ENCODE data around the gene MAN2A2. TPM values are rescaled to one million over a fixed set of nuclear protein-coding genes. Genes with fewer than 3 reads are reported as not detected.

The MAN2A2 gene
- total RNA-seq, 1 experiment from 2014 or later = 27.4 TPM

DNA sequence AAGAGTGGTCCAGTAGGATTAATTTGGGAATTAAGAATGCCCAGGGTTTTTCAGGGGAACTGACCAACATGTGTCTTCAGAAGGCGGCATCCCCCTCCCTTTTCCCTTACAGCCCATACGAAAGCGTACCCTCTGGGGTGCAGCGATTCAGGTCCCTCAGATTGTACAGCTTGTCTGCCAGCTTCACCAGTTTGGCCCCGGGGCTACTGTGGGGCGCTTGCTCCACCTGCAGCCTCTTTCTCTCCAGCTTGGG lies 28.4 kb downstream of the MAN2A2 start:
- no peak overlapping the region for H3K14ac ChIP-seq (ENCODE audit: insufficient read depth, low read length)
- Mint-ChIP-seq H3K27ac (peak overlapping the region in 1 of 3 experiments; percentile 80; a peak in 2 of 7 replicates), H3K27me3 (ENCODE audit: low read depth) (peaks cover 11% of the 10 kb centered on the region), H3K4me3 (peak overlapping the region; percentile 90 to 94), H3K4me1 (peaks cover 21 to 26% of the 10 kb centered on the region in 2 experiments), H3K9me3 (no peaks in the 10 kb centered on the region; a peak in 2 of 5 replicates), H3K36me3 (ENCODE audit: insufficient read depth in 1 of 3, low read depth in 3 of 3) (peaks cover 4 to 6% (median 4%) of the 10 kb centered on the region in 3 experiments; a peak in 6 of 7 replicates)
- H3K4me2 ChIP-seq (ENCODE audit: insufficient read depth, insufficient read length, low read length) = peak overlapping the region; percentile 80
- no peak overlapping the region for H2AFZ ChIP-seq (ENCODE audit: low read length)
- no peak overlapping the region for H3K56ac ChIP-seq (ENCODE audit: insufficient read length, low read depth, low read length)
- no peak overlapping the region for H3K27ac ChIP-seq (ENCODE audit: insufficient read length, low read depth, low read length)
- H3K9me3 ChIP-seq (ENCODE audit: control insufficient read depth, low read depth, low read length) = no peaks in the 10 kb centered on the region
- peaks cover 14% of the 10 kb centered on the region for H3K23me2 ChIP-seq (ENCODE audit: insufficient read length, low read depth, low read length, poor library complexity, severe bottlenecking)
- H2BK15ac ChIP-seq (ENCODE audit: low read depth, low read length) = no peak overlapping the region
- TF ChIP-seq, protein P1, sequence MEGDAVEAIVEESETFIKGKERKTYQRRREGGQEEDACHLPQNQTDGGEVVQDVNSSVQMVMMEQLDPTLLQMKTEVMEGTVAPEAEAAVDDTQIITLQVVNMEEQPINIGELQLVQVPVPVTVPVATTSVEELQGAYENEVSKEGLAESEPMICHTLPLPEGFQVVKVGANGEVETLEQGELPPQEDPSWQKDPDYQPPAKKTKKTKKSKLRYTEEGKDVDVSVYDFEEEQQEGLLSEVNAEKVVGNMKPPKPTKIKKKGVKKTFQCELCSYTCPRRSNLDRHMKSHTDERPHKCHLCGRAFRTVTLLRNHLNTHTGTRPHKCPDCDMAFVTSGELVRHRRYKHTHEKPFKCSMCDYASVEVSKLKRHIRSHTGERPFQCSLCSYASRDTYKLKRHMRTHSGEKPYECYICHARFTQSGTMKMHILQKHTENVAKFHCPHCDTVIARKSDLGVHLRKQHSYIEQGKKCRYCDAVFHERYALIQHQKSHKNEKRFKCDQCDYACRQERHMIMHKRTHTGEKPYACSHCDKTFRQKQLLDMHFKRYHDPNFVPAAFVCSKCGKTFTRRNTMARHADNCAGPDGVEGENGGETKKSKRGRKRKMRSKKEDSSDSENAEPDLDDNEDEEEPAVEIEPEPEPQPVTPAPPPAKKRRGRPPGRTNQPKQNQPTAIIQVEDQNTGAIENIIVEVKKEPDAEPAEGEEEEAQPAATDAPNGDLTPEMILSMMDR (conservative IDR thresholded peaks at IDR 0.05) = no peak
- H4K91ac ChIP-seq (ENCODE audit: insufficient read length, low read depth, low read length) = no peak overlapping the region
- no peak overlapping the region for H2BK12ac ChIP-seq (ENCODE audit: insufficient read length, low read depth, low read length)
- no peak for DNase-seq
- WGBS (ENCODE audit: extremely low coverage, insufficient read length, low lambda C conversion rate) = no CpG with 5 or more reads among the region's 6 CpGs
- no peak overlapping the region for H3K18ac ChIP-seq (ENCODE audit: insufficient read length, low read depth, low read length)
- no peak overlapping the region for H4K8ac ChIP-seq (replicated peaks; ENCODE audit: insufficient read length, low read depth, low read length)
- no peak overlapping the region for H3K9ac ChIP-seq (ENCODE audit: extremely low read depth, insufficient read length, low read length)
- H3T11ph ChIP-seq (ENCODE audit: low read length) = no peak overlapping the region
- H4K5ac ChIP-seq (ENCODE audit: insufficient read length, low read depth, low read length) = no peak overlapping the region
- no peak overlapping the region for H2AK5ac ChIP-seq (ENCODE audit: insufficient read length, low read length)
- H3K79me1 ChIP-seq (ENCODE audit: insufficient read depth, low read depth, low read length, poor library complexity, severe bottlenecking) = no peaks in the 10 kb centered on the region
- no peak overlapping the region for H2BK5ac ChIP-seq (ENCODE audit: insufficient read length, low read length)
- no peaks in the 10 kb centered on the region for H3K27me3 ChIP-seq (ENCODE audit: insufficient read depth, low read length)
- H3K4me1 ChIP-seq (ENCODE audit: insufficient read depth, low read length) = no peaks in the 10 kb centered on the region
- no peak overlapping the region for H3K23ac ChIP-seq (ENCODE audit: insufficient read length, low read depth, low read length)
- no peaks in the 10 kb centered on the region for H4K20me1 ChIP-seq (ENCODE audit: control insufficient read depth, insufficient read depth, insufficient read length)
- no peak overlapping the region for H3K4ac ChIP-seq (ENCODE audit: low read depth, low read length)
- H2BK120ac ChIP-seq (ENCODE audit: low read depth, low read length, poor library complexity, severe bottlenecking) = no peak overlapping the region
- H2BK20ac ChIP-seq (ENCODE audit: low read depth, low read length, poor library complexity, severe bottlenecking) = no peak overlapping the region
- no peaks in the 10 kb centered on the region; the same call in 1 of the 2 replicates for H3K79me2 ChIP-seq (ENCODE audit: insufficient read depth, low read length)

All from H9 (cell line).